HepG2 (cell line): Measurements from ENCODE around the gene AEBP1. TPM values are rescaled to one million over a fixed set of nuclear protein-coding genes. Genes with fewer than 3 reads are reported as not detected.

Source experiments
- ATAC-seq: fragments of 200-7000 bp; cut with Tn5 transposase; 3 replicates; pipeline ENCODE4 v1.9.1; 2020; ENCODE audit warnings: mild to moderate bottlenecking, moderate library complexity
- BruUV-seq: library from RNA; stranded (reverse); fragments of 400-500 nt; replicated peaks from 2 replicates; lab custom pipeline; 2021; lab: Mats Ljungman, UMichigan
- CTCF ChIA-PET: fragments of 300-600 bp; formaldehyde crosslinking; extraction: SDS; loops from one replicate; lab custom pipeline; 2021; ENCODE audit warnings: low total read pairs, inconsistent platforms, low intra/inter-chr PET ratio; lab: Yijun Ruan, JAX
- POLR2A ChIA-PET: fragments of 350-600 bp; sonication (Branson Sonifier 250); formaldehyde crosslinking; loops from one replicate; lab custom pipeline; 2020; ENCODE audit warnings: antibody characterized with exemption, inconsistent platforms; lab: Yijun Ruan, JAX
- DNase-seq: peaks from one replicate; pipeline ENCODE4 v3.0.0-alpha.2; 2015; ENCODE audit warnings: low spot score
- FAIRE-seq: peaks from 3 replicates; lab custom pipeline; 2011; peaks lifted over from hg19 to GRCh38; lab: Jason Lieb, UNC
- H2AFZ ChIP-seq: one replicate; pipeline ENCODE4 v1.6.1; 2011; ENCODE audit warnings: low read length, inconsistent platforms
- H3K27ac ChIP-seq: fragments of 300-600 bp; 3 replicates; pipeline ENCODE4 v1.8.0; 2011; ENCODE audit warnings: mixed run types, mild to moderate bottlenecking, mixed read lengths, low read length, inconsistent platforms; ENCODE audit not compliant: insufficient read depth; ENCODE audit errors: extremely low read length
- H3K27me3 ChIP-seq, 2 experiments: fragments of 200-600 bp in 1 of 2; 2 replicates in 1 of 2; 3 replicates in 1 of 2; pipeline versions ENCODE4 v1.6.0 to v1.8.0; 2011; ENCODE audit warnings: low read length in 2 of 2, mild to moderate bottlenecking in 2 of 2, moderate library complexity in 2 of 2, inconsistent platforms in 1 of 2; ENCODE audit not compliant: insufficient read depth in 2 of 2, control insufficient read depth in 1 of 2
- H3K36me3 ChIP-seq, 2 experiments: fragments of 200-600 bp in 1 of 2; replicated peaks in 1 of 2; 2 replicates in 1 of 2; 3 replicates in 1 of 2; pipeline versions ENCODE4 v1.5.1 to v1.8.0; 2011; ENCODE audit warnings: low read length in 2 of 2, inconsistent platforms in 1 of 2; ENCODE audit not compliant: insufficient read depth in 2 of 2, control insufficient read depth in 1 of 2
- H3K4me1 ChIP-seq: 2 replicates; pipeline ENCODE4 v1.5.1; 2012; ENCODE audit warnings: low read length, inconsistent platforms; ENCODE audit not compliant: insufficient read depth
- H3K4me2 ChIP-seq: 2 replicates; pipeline ENCODE4 v1.6.0; 2011; ENCODE audit warnings: low read depth, low read length, inconsistent platforms
- H3K4me3 ChIP-seq, 3 experiments: fragments of 200-600 bp in 1 of 3; sonication (generic), shearing (Covaris generic) in 1 of 3; replicated peaks in 1 of 3; 2 replicates each; pipeline ENCODE4 v1.5.1; 2011 to 2016; ENCODE audit warnings: low read length in 3 of 3, inconsistent platforms in 2 of 3, low read depth in 2 of 3, mild to moderate bottlenecking in 2 of 3, control low read depth in 1 of 3, mixed read lengths in 1 of 3; ENCODE audit not compliant: insufficient read depth in 1 of 3
- H3K79me2 ChIP-seq: one replicate; pipeline ENCODE4 v1.6.1; 2011; ENCODE audit warnings: low read length, inconsistent platforms; ENCODE audit not compliant: insufficient read depth
- H3K9ac ChIP-seq: 2 replicates; pipeline ENCODE4 v1.6.0; 2011; ENCODE audit warnings: mild to moderate bottlenecking, low read depth, low read length, inconsistent platforms; ENCODE audit not compliant: insufficient read depth
- H3K9me3 ChIP-seq: 2 replicates; pipeline ENCODE4 v1.5.1; 2012; ENCODE audit warnings: mild to moderate bottlenecking, low read length
- H4K20me1 ChIP-seq: 2 replicates; pipeline ENCODE4 v1.6.0; 2011; ENCODE audit warnings: inconsistent platforms, mild to moderate bottlenecking, low read length, moderate library complexity; ENCODE audit not compliant: insufficient read depth
- CEBPG ChIP-seq: IDR thresholded peaks from 2 replicates; pipeline ENCODE4 v1.6.1; 2016
- HDAC2 ChIP-seq: sonication (generic); formaldehyde crosslinking; IDR thresholded peaks from 2 replicates; pipeline ENCODE4 v1.4.0; 2020; ENCODE audit warnings: missing genetic modification reagents
- IKZF1 ChIP-seq: fragments of 450-650 bp; IDR thresholded peaks from 2 replicates; pipeline ENCODE4 v1.7.1; 2016
- MYC ChIP-seq: sonication (generic); formaldehyde crosslinking; IDR thresholded peaks from 2 replicates; pipeline ENCODE4 v1.9.0; 2021; ENCODE audit warnings: missing genetic modification reagents, borderline replicate concordance
- NR2F1 ChIP-seq, 2 experiments: fragments of 450-650 bp in 1 of 2; formaldehyde crosslinking in 1 of 2; IDR thresholded peaks; 2 replicates each; pipeline versions ENCODE4 v1.5.0 to v1.6.1; 2016 to 2020; ENCODE audit warnings: mild to moderate bottlenecking in 1 of 2, missing compliant biosample characterization in 1 of 2, missing genetic modification reagents in 1 of 2, moderate library complexity in 1 of 2
- PAF1 ChIP-seq: IDR thresholded peaks from 2 replicates; pipeline ENCODE4 v1.6.1; 2016; ENCODE audit warnings: missing genetic modification reagents, missing compliant biosample characterization
- SIN3B ChIP-seq: fragments of 150-350 bp; IDR thresholded peaks from 2 replicates; pipeline ENCODE4 v1.6.1; 2014; ENCODE audit warnings: low read length
- ZNF224 ChIP-seq: sonication (generic); formaldehyde crosslinking; IDR thresholded peaks from 2 replicates; pipeline ENCODE4 v1.5.0; 2020; ENCODE audit warnings: mild to moderate bottlenecking, missing genetic modification reagents
- ZNF235 ChIP-seq: sonication (generic); formaldehyde crosslinking; IDR thresholded peaks from 2 replicates; pipeline ENCODE4 v1.8.1; 2023; ENCODE audit warnings: mild to moderate bottlenecking, missing genetic modification reagents, borderline replicate concordance
- ZNF431 ChIP-seq: sonication (generic); formaldehyde crosslinking; IDR thresholded peaks from 2 replicates; pipeline ENCODE4 v1.9.0; 2022; ENCODE audit warnings: missing genetic modification reagents, low read depth, mild to moderate bottlenecking, borderline replicate concordance
- ZNF720 ChIP-seq: sonication (generic); formaldehyde crosslinking; IDR thresholded peaks from 2 replicates; pipeline ENCODE4 v1.4.0; 2020; ENCODE audit warnings: missing genetic modification reagents
- WGBS: methylation state at CpG from one replicate; pipeline ENCODE4 v1.1.6; 2017; ENCODE audit warnings: low lambda C conversion rate; 5-methylcytosine and 5-hydroxymethylcytosine counted together
- in situ Hi-C: cut with HindIII; loops from 2 replicates; pipeline ENCODE4 v1.10.0; 2017; ENCODE audit warnings: low pct_unique_long_range_greater_than_20kb; ENCODE audit not compliant: extremely low pct_ligation_motif_present
- intact Hi-C: fragments of 100-400 bp; cut with micrococcal nuclease; formaldehyde crosslinking; loops from one replicate; pipeline ENCODE4 v1.10.0; 2022; ENCODE audit not compliant: unreplicated experiment
- polyA plus RNA-seq, 8 experiments: library from polyadenylated mRNA; depleted of rRNA in 3 of 8; stranded (reverse) in 7 of 8; unstranded in 1 of 8; fragments of >200 nt; fragmentation: Illumina TruSeq in 4 of 8; extraction: Trizol in 4 of 8; gene quantifications; 2 replicates each; pipeline versions ENCODE4 v1.2.1 to v1.2.3, GENCODE V29; 2011 to 2016; ENCODE audit warnings: low read depth in 4 of 8, missing spikeins in 1 of 8, mixed read lengths in 1 of 8; ENCODE audit not compliant: insufficient read depth in 1 of 8
- total RNA-seq, 5 experiments: library from RNA; depleted of rRNA; stranded (reverse); fragments of >200 nt; fragmentation: Illumina TruSeq; extraction: Trizol; gene quantifications; 2 replicates each; pipeline ENCODE4 v1.2.3, GENCODE V29; 2016; ENCODE audit warnings: low read depth in 1 of 5
- TF ChIP-seq, protein P1 (sequence below): sonication (generic); formaldehyde crosslinking; IDR thresholded peaks from 2 replicates; pipeline ENCODE4 v1.8.0; 2023; ENCODE audit warnings: mild to moderate bottlenecking, missing genetic modification reagents
- TF ChIP-seq, protein P2 (sequence below): sonication (generic); formaldehyde crosslinking; IDR thresholded peaks from 2 replicates; pipeline ENCODE4 v1.5.0; 2020; ENCODE audit warnings: missing genetic modification reagents
- TF ChIP-seq, protein P3 (sequence below): IDR thresholded peaks from 2 replicates; pipeline ENCODE4 v1.6.1; 2016; ENCODE audit warnings: missing genetic modification reagents, missing compliant biosample characterization

Gene AEBP1
- total and polyA plus RNA-seq, 2 of the 13 experiments (the other 11 are each of a cell fraction or from before 2014, with no cell fraction given) = 0.22 to 0.55 TPM

- peaks cover 0 to 10% of the 10 kb centered on the region in 2 experiments; a peak in 3 of 5 replicates for H3K27me3 ChIP-seq
- TF ChIP-seq ZNF235 (CRISPR knock-in tag) (no peak), ZNF224 (CRISPR knock-in tag) (no peak), ZNF431 (CRISPR knock-in tag) (no peak), MYC (CRISPR knock-in tag) (no peak), SIN3B (no peak), CEBPG (CRISPR knock-in tag) (no peak), HDAC2 (CRISPR knock-in tag) (no peak), PAF1 (CRISPR knock-in tag) (no peak), NR2F1 (CRISPR knock-in tag; IDR thresholded peaks at IDR 0.05) (no peak), ZNF720 (CRISPR knock-in tag) (no peak), IKZF1 (no peak)
- TF ChIP-seq, protein P1, sequence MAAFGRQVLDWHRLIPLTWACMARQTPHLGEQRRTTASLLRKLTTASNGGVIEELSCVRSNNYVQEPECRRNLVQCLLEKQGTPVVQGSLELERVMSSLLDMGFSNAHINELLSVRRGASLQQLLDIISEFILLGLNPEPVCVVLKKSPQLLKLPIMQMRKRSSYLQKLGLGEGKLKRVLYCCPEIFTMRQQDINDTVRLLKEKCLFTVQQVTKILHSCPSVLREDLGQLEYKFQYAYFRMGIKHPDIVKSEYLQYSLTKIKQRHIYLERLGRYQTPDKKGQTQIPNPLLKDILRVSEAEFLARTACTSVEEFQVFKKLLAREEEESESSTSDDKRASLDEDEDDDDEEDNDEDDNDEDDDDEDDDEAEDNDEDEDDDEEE (CRISPR knock-in tag) = no peak
- TF ChIP-seq, protein P2, sequence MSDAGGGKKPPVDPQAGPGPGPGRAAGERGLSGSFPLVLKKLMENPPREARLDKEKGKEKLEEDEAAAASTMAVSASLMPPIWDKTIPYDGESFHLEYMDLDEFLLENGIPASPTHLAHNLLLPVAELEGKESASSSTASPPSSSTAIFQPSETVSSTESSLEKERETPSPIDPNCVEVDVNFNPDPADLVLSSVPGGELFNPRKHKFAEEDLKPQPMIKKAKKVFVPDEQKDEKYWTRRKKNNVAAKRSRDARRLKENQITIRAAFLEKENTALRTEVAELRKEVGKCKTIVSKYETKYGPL (CRISPR knock-in tag) = no peak
- TF ChIP-seq, protein P3, sequence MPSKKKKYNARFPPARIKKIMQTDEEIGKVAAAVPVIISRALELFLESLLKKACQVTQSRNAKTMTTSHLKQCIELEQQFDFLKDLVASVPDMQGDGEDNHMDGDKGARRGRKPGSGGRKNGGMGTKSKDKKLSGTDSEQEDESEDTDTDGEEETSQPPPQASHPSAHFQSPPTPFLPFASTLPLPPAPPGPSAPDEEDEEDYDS = no peak
- TF ChIP-seq, all 625 proteins: peak for 0
- 41% methylated on average over 5 of the region's 5 CpGs for WGBS
- H2AFZ ChIP-seq = no peak overlapping the region
- DNase-seq (no peak), ATAC-seq (no peak), FAIRE-seq (no peak)
- H4K20me1 ChIP-seq = no peaks in the 10 kb centered on the region
- no peak overlapping the region for H3K4me3 ChIP-seq
- no peaks in the 10 kb centered on the region for H3K36me3 ChIP-seq
- intact Hi-C loops = no loop called here
- H3K9ac ChIP-seq = no peak overlapping the region
- ChIA-PET POLR2A (no interaction called here), CTCF (no interaction called here)
- no peaks in the 10 kb centered on the region for H3K79me2 ChIP-seq
- H3K9me3 ChIP-seq = no peaks in the 10 kb centered on the region
- no peaks in the 10 kb centered on the region for H3K4me1 ChIP-seq
- no peak overlapping the region for H3K4me2 ChIP-seq
- BruUV-seq = no TSS peak
- H3K27ac ChIP-seq = no peak overlapping the region
- in situ Hi-C loops = no loop called here
Observed at GRCh38 chr7:44159824-44160630, 55.9 kb downstream of the AEBP1 start.
